ENCODE results near the gene SLC45A1. TPM values are rescaled to one million over a fixed set of nuclear protein-coding genes. Genes with fewer than 3 reads are reported as not detected.

Gene SLC45A1
- polyA plus RNA-seq, 1 donor (not counting 4 experiments of a cell fraction or from before 2014, with no cell fraction given) = 0.14 TPM

GRCh38 chr1:8359617-8360481, 41.9 kb downstream of the SLC45A1 start:
- dilution Hi-C loops (cut with MboI; ENCODE audit: extremely low pct_ligation_motif_present, low sequenced_read_pairs) = no loop called here
- Histone ChIP-seq H3K9me3 (ENCODE audit: control insufficient read depth, low read depth, low read length) (no peaks in the 10 kb centered on the region), H3K27me3 (ENCODE audit: control insufficient read depth, extremely low read depth, insufficient read depth, low read length) (no peaks in the 10 kb centered on the region), H3K4me2 (ENCODE audit: control insufficient read depth, extremely low read depth, insufficient read depth, low read depth, low read length) (no peak overlapping the region), H3K4me1 (ENCODE audit: control insufficient read depth, extremely low read depth, insufficient read depth, low read length) (no peaks in the 10 kb centered on the region), H2AFZ (ENCODE audit: control insufficient read depth, low read length) (no peak overlapping the region), H3K4me3 (ENCODE audit: control insufficient read depth in 2 of 3, extremely low read depth in 1 of 3, insufficient read depth in 2 of 3, low read depth in 1 of 3, low read length in 3 of 3) (no peak overlapping the region), H3K9me1 (ENCODE audit: control insufficient read depth, extremely low read depth, insufficient read depth, low read length) (no peaks in the 10 kb centered on the region), H3K79me2 (ENCODE audit: control insufficient read depth, insufficient read depth, low read length) (no peaks in the 10 kb centered on the region), H3K9ac (ENCODE audit: control insufficient read depth, extremely low read depth, insufficient read depth, low read length) (no peak overlapping the region), H3K36me3 (ENCODE audit: control insufficient read depth in 2 of 2, extremely low read depth in 1 of 2, insufficient read depth in 2 of 2, low read length in 2 of 2) (peaks cover 33 to 47% of the 10 kb centered on the region in 2 experiments), H4K20me1 (ENCODE audit: control insufficient read depth, extremely low read depth, insufficient read depth, low read length) (no peaks in the 10 kb centered on the region), H3K27ac (ENCODE audit: control insufficient read depth, insufficient read depth, low read length) (no peak overlapping the region)
- no peak for DNase-seq (ENCODE audit: low read depth, low spot score)
- TF ChIP-seq EZH2 (IDR thresholded peaks at IDR 0.05; ENCODE audit: low read length) (no peak), CTCF (optimal IDR thresholded peaks at IDR 0.05 in 1 of 3, IDR thresholded peaks at IDR 0.05 in 1 of 3, conservative IDR thresholded peaks at IDR 0.05 in 1 of 3; ENCODE audit: extremely low read depth in 1 of 3, insufficient read depth in 2 of 3, low read length in 3 of 3) (no peak)
- FAIRE-seq = no peak

DNA sequence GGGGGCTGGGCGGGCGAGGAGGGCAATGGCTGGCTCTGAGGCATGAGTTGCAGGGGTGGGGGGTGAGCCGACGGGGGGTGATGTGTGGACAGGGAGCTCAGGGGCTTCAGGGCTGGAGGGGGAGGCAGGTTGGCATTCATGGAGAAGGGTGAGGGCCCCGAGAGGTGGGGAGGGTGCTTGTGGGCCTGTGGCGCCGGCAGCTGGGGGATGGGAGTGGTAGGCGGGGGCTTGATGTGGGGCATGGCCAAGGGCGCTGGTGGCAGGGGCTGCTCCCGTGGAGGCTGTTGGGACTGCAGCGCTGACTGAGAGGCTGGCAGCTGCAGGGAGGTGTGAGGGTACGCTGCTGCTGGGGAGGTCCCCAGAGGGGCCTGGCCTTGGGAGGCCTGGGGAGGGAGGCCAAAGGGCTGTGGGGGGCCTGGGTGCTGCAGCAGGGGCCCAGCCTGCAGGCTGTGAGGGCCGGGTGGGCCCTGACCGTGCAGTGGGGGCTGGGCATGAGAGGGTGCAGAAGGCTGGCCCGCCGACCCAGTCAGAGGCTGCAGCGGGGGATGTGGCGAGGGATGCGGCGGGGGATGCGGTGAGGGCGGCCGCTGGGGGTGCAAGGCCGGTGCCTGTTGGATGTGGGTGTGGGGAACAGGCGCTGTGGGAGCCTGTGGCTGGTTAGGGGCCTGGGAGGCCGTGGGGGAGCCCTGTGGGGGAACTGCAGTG, 42.7 kb downstream of the SLC45A1 start:
- no peak for DNase-seq (ENCODE audit: low read depth, low spot score)

More for the DNA sequence above, 42.7 kb downstream of the SLC45A1 start:
- Histone ChIP-seq H3K36me3 (ENCODE audit: control insufficient read depth in 2 of 2, extremely low read depth in 1 of 2, insufficient read depth in 2 of 2, low read length in 2 of 2) (peaks cover 33 to 44% of the 10 kb centered on the region in 2 experiments), H3K9ac (ENCODE audit: control insufficient read depth, extremely low read depth, insufficient read depth, low read length) (no peak overlapping the region), H3K9me1 (ENCODE audit: control insufficient read depth, extremely low read depth, insufficient read depth, low read length) (no peaks in the 10 kb centered on the region), H3K4me1 (ENCODE audit: control insufficient read depth, extremely low read depth, insufficient read depth, low read length) (no peaks in the 10 kb centered on the region), H3K27ac (ENCODE audit: control insufficient read depth, insufficient read depth, low read length) (no peak overlapping the region), H3K4me3 (ENCODE audit: control insufficient read depth in 2 of 3, extremely low read depth in 1 of 3, insufficient read depth in 2 of 3, low read depth in 1 of 3, low read length in 3 of 3) (no peak overlapping the region), H3K9me3 (ENCODE audit: control insufficient read depth, low read depth, low read length) (no peaks in the 10 kb centered on the region), H3K79me2 (ENCODE audit: control insufficient read depth, insufficient read depth, low read length) (no peaks in the 10 kb centered on the region), H3K4me2 (ENCODE audit: control insufficient read depth, extremely low read depth, insufficient read depth, low read depth, low read length) (no peak overlapping the region), H4K20me1 (ENCODE audit: control insufficient read depth, extremely low read depth, insufficient read depth, low read length) (no peaks in the 10 kb centered on the region), H3K27me3 (ENCODE audit: control insufficient read depth, extremely low read depth, insufficient read depth, low read length) (no peaks in the 10 kb centered on the region), H2AFZ (ENCODE audit: control insufficient read depth, low read length) (no peak overlapping the region)
- no peak for FAIRE-seq
- dilution Hi-C loops (cut with MboI; ENCODE audit: extremely low pct_ligation_motif_present, low sequenced_read_pairs) = no loop called here
- TF ChIP-seq EZH2 (IDR thresholded peaks at IDR 0.05; ENCODE audit: low read length) (no peak), CTCF (optimal IDR thresholded peaks at IDR 0.05 in 1 of 3, IDR thresholded peaks at IDR 0.05 in 1 of 3, conservative IDR thresholded peaks at IDR 0.05 in 1 of 3; ENCODE audit: extremely low read depth in 1 of 3, insufficient read depth in 2 of 3, low read length in 3 of 3) (no peak)
